OCI-LY7 (cell line): ENCODE results near the gene ADCK2. TPM values are rescaled to one million over a fixed set of nuclear protein-coding genes. Genes with fewer than 3 reads are reported as not detected.
"Not testable (repeated sequence)": the region's sequence is repeated elsewhere in the genome, so short reads cannot be mapped to it uniquely, and the experiment has no call there.

Experiments
- BruUV-seq: library from RNA; stranded (reverse); fragments of 400-500 nt; replicated peaks from 2 replicates; lab custom pipeline; 2021; lab: Mats Ljungman, UMichigan
- CTCF ChIA-PET: fragments of 300-600 bp; sonication (Branson Sonifier 250); formaldehyde crosslinking; loops from one replicate; lab custom pipeline; 2022; ENCODE audit warnings: antibody characterized with exemption; ENCODE audit not compliant: unreplicated experiment; lab: Charles Lee
- POLR2A ChIA-PET: fragments of 300-600 bp; sonication (Branson Sonifier 250); formaldehyde crosslinking; loops from one replicate; lab custom pipeline; 2022; ENCODE audit warnings: antibody characterized with exemption; lab: Charles Lee
- DNase-seq: peaks from one replicate; pipeline ENCODE4 v3.0.0-alpha.2; 2015; ENCODE audit warnings: low spot score
- H2AFZ ChIP-seq: fragments of 200-600 bp; sonication (generic), shearing (Covaris generic); 2 replicates; pipeline ENCODE4 v1.6.1; 2014; ENCODE audit warnings: mild to moderate bottlenecking, antibody characterized with exemption, low read length, moderate library complexity
- H3K27ac ChIP-seq: fragments of 200-600 bp; sonication (generic); 2 replicates; pipeline ENCODE4 v1.5.1; 2014; ENCODE audit warnings: mixed run types, low read depth, mild to moderate bottlenecking, moderate library complexity, low read length, inconsistent platforms; ENCODE audit not compliant: poor library complexity, severe bottlenecking
- H3K36me3 ChIP-seq: fragments of 200-600 bp; sonication (generic); 2 replicates; pipeline ENCODE4 v1.6.1; 2014; ENCODE audit warnings: mild to moderate bottlenecking, antibody characterized with exemption, low read length, moderate library complexity, mixed read lengths; ENCODE audit not compliant: insufficient read depth
- H3K4me1 ChIP-seq: fragments of 200-600 bp; sonication (generic); 2 replicates; pipeline ENCODE4 v1.5.1; 2014; ENCODE audit warnings: mild to moderate bottlenecking, low read length; ENCODE audit not compliant: insufficient read depth, poor library complexity, severe bottlenecking
- H3K4me2 ChIP-seq: fragments of 200-600 bp; sonication (generic); 2 replicates; pipeline ENCODE4 v1.6.1; 2014; ENCODE audit warnings: mild to moderate bottlenecking, low read length
- H3K4me3 ChIP-seq: fragments of 200-600 bp; sonication (generic); 2 replicates; pipeline ENCODE4 v1.5.1; 2014; ENCODE audit warnings: mild to moderate bottlenecking, low read depth, low read length; ENCODE audit not compliant: poor library complexity, severe bottlenecking
- H3K79me2 ChIP-seq: fragments of 200-600 bp; sonication (generic); 2 replicates; pipeline ENCODE4 v1.6.1; 2016; ENCODE audit warnings: low read depth, mild to moderate bottlenecking, low read length, moderate library complexity, mixed read lengths; ENCODE audit not compliant: insufficient read depth
- H3K9me2 ChIP-seq: fragments of 200-600 bp; sonication (generic); 2 replicates; pipeline ENCODE4 v1.6.1; 2016; ENCODE audit warnings: mild to moderate bottlenecking, low read length, mixed read lengths; ENCODE audit not compliant: insufficient read depth
- H3K9me3 ChIP-seq: fragments of 200-600 bp; sonication (generic); 2 replicates; pipeline ENCODE4 v1.6.1; 2014; ENCODE audit warnings: mild to moderate bottlenecking, mixed run types, low read length, mixed read lengths
- H4K20me1 ChIP-seq: fragments of 200-600 bp; sonication (generic); 2 replicates; pipeline ENCODE4 v1.6.1; 2014; ENCODE audit warnings: mild to moderate bottlenecking, antibody characterized with exemption, low read length, moderate library complexity, mixed read lengths; ENCODE audit not compliant: insufficient read depth
- EZH2phosphoT487 ChIP-seq: fragments of 200-600 bp; sonication (generic); IDR thresholded peaks from 2 replicates; pipeline ENCODE4 v1.6.1; 2018; ENCODE audit warnings: low read depth, borderline replicate concordance, mild to moderate bottlenecking, mixed run types, antibody characterized with exemption, low read length, moderate library complexity, mixed read lengths
- intact Hi-C: fragments of 100-400 bp; cut with micrococcal nuclease; formaldehyde crosslinking; loops from one replicate; pipeline ENCODE4 v1.10.0; 2022; ENCODE audit not compliant: unreplicated experiment
- total RNA-seq, 2 experiments: library from RNA; depleted of rRNA in 1 of 2; stranded (reverse); fragments of >200 nt in 1 of 2; shearing (Covaris generic) in 1 of 2; gene quantifications; 2 replicates each; pipeline ENCODE4 v1.2.3, GENCODE V29; 2014 to 2022
- TF ChIP-seq, protein P1 (sequence below): fragments of 200-600 bp; sonication (generic); conservative IDR thresholded peaks from 2 replicates; pipeline ENCODE4 v1.5.1; 2014; ENCODE audit warnings: mild to moderate bottlenecking, antibody characterized with exemption, low read length, moderate library complexity, mixed read lengths

Gene ADCK2
- total RNA-seq, 2 experiments from 2014 or later: 45.8 to 60.2 TPM

DNA sequence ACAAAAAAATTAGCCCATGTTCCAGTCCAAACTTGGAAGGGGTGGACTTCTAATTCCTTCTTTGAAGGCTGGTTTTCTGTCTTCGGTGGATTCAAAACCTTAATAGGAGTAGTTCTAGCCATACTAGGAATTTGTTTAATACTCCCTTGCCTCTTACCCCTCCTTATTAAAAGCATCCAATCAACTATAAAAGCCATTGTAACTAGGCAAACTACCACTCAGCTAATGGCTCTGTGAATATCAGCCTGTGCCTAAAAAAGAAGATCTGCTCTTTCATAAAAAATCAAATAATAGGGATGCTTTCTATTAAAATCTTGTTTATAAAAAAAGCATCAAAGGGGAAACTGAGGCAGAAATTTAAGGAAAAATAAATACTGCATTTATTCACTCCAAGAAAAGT, 4.1 kb upstream of the ADCK2 start:
- H2AFZ ChIP-seq: no peak overlapping the region
- intact Hi-C loops: no loop called here
- H3K4me1 ChIP-seq: peaks cover 21% of the 10 kb centered on the region
- BruUV-seq: no TSS peak
- DNase-seq: no peak
- H3K79me2 ChIP-seq: peaks cover 2% of the 10 kb centered on the region; the same call in 1 of the 2 replicates
- no peaks in the 10 kb centered on the region for H3K9me2 ChIP-seq
- no peaks in the 10 kb centered on the region for H3K36me3 ChIP-seq
- ChIA-PET POLR2A (interaction anchor here (1.1 kb wide), 1 partner anchor 346 kb away, joined by 4 read pairs; the partner anchor contains the start of gene MRPS33), CTCF (no interaction called here)
- no peaks in the 10 kb centered on the region for H4K20me1 ChIP-seq
- no peak overlapping the region for H3K4me3 ChIP-seq
- no peaks in the 10 kb centered on the region for H3K9me3 ChIP-seq
- no peak for TF ChIP-seq EZH2phosphoT487
- TF ChIP-seq, protein P1, sequence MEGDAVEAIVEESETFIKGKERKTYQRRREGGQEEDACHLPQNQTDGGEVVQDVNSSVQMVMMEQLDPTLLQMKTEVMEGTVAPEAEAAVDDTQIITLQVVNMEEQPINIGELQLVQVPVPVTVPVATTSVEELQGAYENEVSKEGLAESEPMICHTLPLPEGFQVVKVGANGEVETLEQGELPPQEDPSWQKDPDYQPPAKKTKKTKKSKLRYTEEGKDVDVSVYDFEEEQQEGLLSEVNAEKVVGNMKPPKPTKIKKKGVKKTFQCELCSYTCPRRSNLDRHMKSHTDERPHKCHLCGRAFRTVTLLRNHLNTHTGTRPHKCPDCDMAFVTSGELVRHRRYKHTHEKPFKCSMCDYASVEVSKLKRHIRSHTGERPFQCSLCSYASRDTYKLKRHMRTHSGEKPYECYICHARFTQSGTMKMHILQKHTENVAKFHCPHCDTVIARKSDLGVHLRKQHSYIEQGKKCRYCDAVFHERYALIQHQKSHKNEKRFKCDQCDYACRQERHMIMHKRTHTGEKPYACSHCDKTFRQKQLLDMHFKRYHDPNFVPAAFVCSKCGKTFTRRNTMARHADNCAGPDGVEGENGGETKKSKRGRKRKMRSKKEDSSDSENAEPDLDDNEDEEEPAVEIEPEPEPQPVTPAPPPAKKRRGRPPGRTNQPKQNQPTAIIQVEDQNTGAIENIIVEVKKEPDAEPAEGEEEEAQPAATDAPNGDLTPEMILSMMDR: no peak
- H3K27ac ChIP-seq: no peak overlapping the region
- no peak overlapping the region for H3K4me2 ChIP-seq

DNA sequence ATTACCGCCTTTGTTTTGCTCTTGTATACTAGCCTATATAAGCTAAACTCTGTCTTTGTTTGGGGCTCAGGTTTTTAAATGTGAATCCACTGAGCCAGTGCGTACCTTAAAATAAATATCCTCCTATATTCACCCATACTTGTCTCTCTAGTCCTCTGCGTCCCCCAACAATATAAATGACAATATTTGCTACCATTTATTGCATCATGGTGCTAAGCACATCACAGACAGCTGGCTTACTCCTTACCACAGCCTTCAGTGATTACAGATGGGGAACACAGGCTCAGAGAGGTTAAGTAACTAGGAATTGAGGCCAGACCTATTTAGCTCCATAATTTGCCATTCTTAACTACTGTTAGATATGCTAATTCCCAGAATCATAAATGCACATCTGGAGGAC, 3.4 kb upstream of the ADCK2 start:
- TF ChIP-seq EZH2phosphoT487: no peak
- TF ChIP-seq, protein P1: no peak
- H3K4me2 ChIP-seq: no peak overlapping the region
- ChIA-PET POLR2A (interaction anchor here (0.9 to 1.1 kb wide), 3 partner anchors 13 to 1755 kb away, joined by 3 to 4 read pairs (median 4); partner anchors contain the start of gene MRPS33), CTCF (no interaction called here)
- H4K20me1 ChIP-seq: no peaks in the 10 kb centered on the region
- H2AFZ ChIP-seq: no peak overlapping the region
- no peaks in the 10 kb centered on the region for H3K9me2 ChIP-seq
- H3K9me3 ChIP-seq: no peaks in the 10 kb centered on the region
- H3K4me3 ChIP-seq: no peak overlapping the region
- DNase-seq: no peak
- H3K79me2 ChIP-seq: peaks cover 4% of the 10 kb centered on the region; the same call in 1 of the 2 replicates
- H3K4me1 ChIP-seq: peaks cover 26% of the 10 kb centered on the region
- BruUV-seq: no TSS peak
- intact Hi-C loops: no loop called here
- H3K36me3 ChIP-seq: no peaks in the 10 kb centered on the region
- no peak overlapping the region for H3K27ac ChIP-seq

DNA sequence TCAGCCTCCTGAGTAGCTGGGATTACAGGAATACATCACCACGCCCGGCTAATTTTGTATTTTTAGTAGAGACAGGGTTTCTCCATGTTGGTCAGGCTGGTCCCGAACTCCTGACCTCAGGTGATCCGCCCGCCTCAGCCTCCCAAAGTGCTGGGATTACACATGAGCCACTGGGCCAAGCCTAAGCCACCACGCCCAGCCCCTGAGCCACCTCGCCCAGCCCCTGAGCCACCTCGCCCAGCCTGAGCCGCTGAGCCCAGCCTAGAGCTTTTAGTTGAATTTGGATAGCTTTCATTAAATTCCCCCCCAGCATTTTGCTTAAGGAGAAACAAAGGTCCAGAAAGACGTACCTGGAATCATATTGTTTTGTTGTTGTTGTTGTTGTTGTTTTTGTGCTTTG, 2.9 kb upstream of the ADCK2 start:
- H3K4me3 ChIP-seq, H4K20me1 ChIP-seq, H3K4me2 ChIP-seq, H3K79me2 ChIP-seq, H3K27ac ChIP-seq, H3K9me2 ChIP-seq, BruUV-seq, H3K9me3 ChIP-seq, CTCF ChIA-PET, H2AFZ ChIP-seq, H3K36me3 ChIP-seq, DNase-seq: not testable (repeated sequence)
- intact Hi-C loops: loop anchor here (5.0 to 10.0 kb wide), 3 partner anchors 278 to 1315 kb away; partner anchors contain the start of gene LUC7L2
- POLR2A ChIA-PET: interaction anchor here (0.9 to 1.1 kb wide), 3 partner anchors 13 to 1754 kb away, joined by 3 to 4 read pairs (median 4); partner anchors contain the start of gene MRPS33
- H3K4me1 ChIP-seq: peaks cover 31% of the 10 kb centered on the region
